ENCODE measurements around the gene PGAP6.
"Not testable (repeated sequence)": the region's sequence is repeated elsewhere in the genome, so short reads cannot be mapped to it uniquely, and the experiment has no call there.

The PGAP6 gene

DNA sequence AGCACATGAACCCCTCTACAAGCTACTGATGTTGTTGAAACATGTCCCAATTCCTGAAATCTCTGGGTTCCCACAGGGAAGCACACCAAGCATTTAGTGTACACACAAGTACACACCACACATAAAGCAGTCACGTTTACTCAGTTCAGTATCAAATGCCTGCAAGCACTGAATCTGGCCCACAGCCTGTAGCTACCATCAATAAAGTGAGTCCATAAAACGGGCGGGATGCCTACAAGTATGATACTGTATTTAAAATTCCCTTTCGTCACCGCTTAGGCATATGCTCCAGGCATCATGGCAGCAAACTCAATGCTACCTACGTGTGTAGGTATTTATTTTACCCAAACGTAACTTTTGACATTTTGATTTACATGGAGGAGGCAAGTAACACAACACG is 31.6 kb downstream of the PGAP6 start:
- Histone ChIP-seq H3K4me2 (ENCODE audit: low read length) (peak overlapping the region; percentile 66; the same call in 1 of the 2 replicates), H3F3A (ENCODE audit: control insufficient read depth, insufficient read depth) (no peaks in the 10 kb centered on the region), H3K36me3 (ENCODE audit: control insufficient read depth, low read length) (peaks cover 31% of the 10 kb centered on the region), H3K9me2 (replicated peaks; ENCODE audit: control insufficient read depth, low read length) (no peaks in the 10 kb centered on the region), H3K79me2 (ENCODE audit: control insufficient read depth, low read length) (peaks cover 67% of the 10 kb centered on the region), H4K20me1 (ENCODE audit: control insufficient read depth, insufficient read depth, low read depth, low read length) (peaks cover 5% of the 10 kb centered on the region), H3K4me1 (ENCODE audit: control insufficient read depth, low read length) (peaks cover 35% of the 10 kb centered on the region), H3K9me3 (ENCODE audit: control insufficient read depth, insufficient read depth, low read length) (no peaks in the 10 kb centered on the region), H3K27me3 (ENCODE audit: control insufficient read depth, low read length) (no peaks in the 10 kb centered on the region), H3K27ac (ENCODE audit: low read depth, low read length) (no peak overlapping the region), H3K4me3 (ENCODE audit: low read length) (no peak overlapping the region)
- TF ChIP-seq, protein P1, sequence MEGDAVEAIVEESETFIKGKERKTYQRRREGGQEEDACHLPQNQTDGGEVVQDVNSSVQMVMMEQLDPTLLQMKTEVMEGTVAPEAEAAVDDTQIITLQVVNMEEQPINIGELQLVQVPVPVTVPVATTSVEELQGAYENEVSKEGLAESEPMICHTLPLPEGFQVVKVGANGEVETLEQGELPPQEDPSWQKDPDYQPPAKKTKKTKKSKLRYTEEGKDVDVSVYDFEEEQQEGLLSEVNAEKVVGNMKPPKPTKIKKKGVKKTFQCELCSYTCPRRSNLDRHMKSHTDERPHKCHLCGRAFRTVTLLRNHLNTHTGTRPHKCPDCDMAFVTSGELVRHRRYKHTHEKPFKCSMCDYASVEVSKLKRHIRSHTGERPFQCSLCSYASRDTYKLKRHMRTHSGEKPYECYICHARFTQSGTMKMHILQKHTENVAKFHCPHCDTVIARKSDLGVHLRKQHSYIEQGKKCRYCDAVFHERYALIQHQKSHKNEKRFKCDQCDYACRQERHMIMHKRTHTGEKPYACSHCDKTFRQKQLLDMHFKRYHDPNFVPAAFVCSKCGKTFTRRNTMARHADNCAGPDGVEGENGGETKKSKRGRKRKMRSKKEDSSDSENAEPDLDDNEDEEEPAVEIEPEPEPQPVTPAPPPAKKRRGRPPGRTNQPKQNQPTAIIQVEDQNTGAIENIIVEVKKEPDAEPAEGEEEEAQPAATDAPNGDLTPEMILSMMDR (IDR thresholded peaks at IDR 0.05; ENCODE audit: low read depth, low read length, poor library complexity, severe bottlenecking) = no peak
- no peak for TF ChIP-seq EZH2phosphoT487 (IDR thresholded peaks at IDR 0.05; ENCODE audit: borderline replicate concordance, low read length)

DNA sequence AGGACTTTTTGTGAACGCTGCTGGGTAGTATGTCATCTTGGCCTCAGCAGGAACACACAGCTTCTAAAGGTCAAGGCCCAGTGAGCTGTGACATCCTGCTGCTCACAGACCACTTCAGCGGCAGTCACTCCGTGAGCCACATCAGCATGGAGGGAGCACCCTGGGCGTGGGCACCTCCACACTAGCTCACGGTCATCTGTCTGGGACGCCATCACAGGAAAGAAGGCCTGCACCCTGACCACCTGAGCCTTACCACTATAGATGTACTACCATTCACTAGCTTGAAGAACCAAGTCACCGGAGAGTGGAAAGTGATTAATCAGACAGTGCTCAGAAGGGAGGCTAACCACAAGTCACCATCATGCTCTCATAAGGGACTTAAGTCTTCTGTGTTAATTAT is 32.6 kb downstream of the PGAP6 start:
- peak overlapping the region; percentile 12 for H3K4me2 ChIP-seq (ENCODE audit: low read length)
- no peaks in the 10 kb centered on the region for H3K27me3 ChIP-seq (ENCODE audit: control insufficient read depth, low read length)
- no peak for TF ChIP-seq EZH2phosphoT487 (IDR thresholded peaks at IDR 0.05; ENCODE audit: borderline replicate concordance, low read length)
- TF ChIP-seq, protein P1 (IDR thresholded peaks at IDR 0.05; ENCODE audit: low read depth, low read length, poor library complexity, severe bottlenecking) = no peak
- H3K9me2 ChIP-seq (replicated peaks; ENCODE audit: control insufficient read depth, low read length) = no peaks in the 10 kb centered on the region
- peak overlapping the region; percentile 0; the same call in 1 of the 2 replicates for H3K4me3 ChIP-seq (ENCODE audit: low read length)
- H3F3A ChIP-seq (ENCODE audit: control insufficient read depth, insufficient read depth) = no peaks in the 10 kb centered on the region
- H4K20me1 ChIP-seq (ENCODE audit: control insufficient read depth, insufficient read depth, low read depth, low read length) = peaks cover 5% of the 10 kb centered on the region
- H3K79me2 ChIP-seq (ENCODE audit: control insufficient read depth, low read length) = peaks cover 77% of the 10 kb centered on the region
- H3K36me3 ChIP-seq (ENCODE audit: control insufficient read depth, low read length) = peaks cover 39% of the 10 kb centered on the region
- no peaks in the 10 kb centered on the region for H3K9me3 ChIP-seq (ENCODE audit: control insufficient read depth, insufficient read depth, low read length)
- H3K27ac ChIP-seq (ENCODE audit: low read depth, low read length) = no peak overlapping the region
- peaks cover 35% of the 10 kb centered on the region for H3K4me1 ChIP-seq (ENCODE audit: control insufficient read depth, low read length)

DNA sequence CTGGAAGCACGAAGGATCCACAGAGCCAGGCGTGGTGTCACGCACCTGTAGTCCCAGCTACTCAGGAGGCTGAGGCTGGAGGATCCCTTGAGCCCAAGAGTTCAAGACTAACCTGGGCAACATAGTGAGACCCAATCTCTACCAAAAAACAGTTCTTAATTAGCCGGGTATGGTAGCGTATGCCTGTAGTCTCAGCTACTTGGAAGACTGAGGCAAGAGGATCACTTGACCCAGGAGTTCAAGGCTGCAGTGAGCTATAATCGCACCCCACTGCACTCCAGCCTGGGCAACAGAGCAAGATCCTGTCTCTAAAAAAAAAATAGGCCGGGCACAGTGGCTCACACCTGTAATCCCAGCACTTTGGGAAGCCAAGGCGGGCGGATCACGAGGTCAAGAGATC is 33.3 kb downstream of the PGAP6 start:
- peaks cover 39% of the 10 kb centered on the region for H3K36me3 ChIP-seq (ENCODE audit: control insufficient read depth, low read length)

DNA sequence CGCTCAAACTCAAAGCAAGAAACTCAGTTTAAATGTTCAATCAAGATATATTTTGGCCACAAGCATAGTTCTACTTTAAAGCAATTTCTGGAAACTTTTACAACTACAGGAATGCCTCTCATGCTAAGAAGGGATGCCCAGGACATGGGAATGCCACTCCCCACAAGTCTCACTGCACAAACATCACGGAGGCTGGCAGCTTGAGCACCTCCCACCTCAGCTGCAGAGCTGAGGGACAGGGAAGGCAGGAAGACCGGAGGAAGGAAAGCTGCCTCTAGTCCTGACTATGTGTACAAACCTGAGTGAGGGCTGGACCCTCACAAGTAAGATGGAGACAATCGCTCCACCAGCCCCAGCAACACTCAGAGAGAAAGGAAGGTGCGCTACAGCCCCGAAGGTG is 34.6 kb downstream of the PGAP6 start:
- no peak overlapping the region for H3K4me3 ChIP-seq (ENCODE audit: low read length)
- no peak overlapping the region for H3K4me2 ChIP-seq (ENCODE audit: low read length)
- H4K20me1 ChIP-seq (ENCODE audit: control insufficient read depth, insufficient read depth, low read depth, low read length) = peaks cover 5% of the 10 kb centered on the region
- no peaks in the 10 kb centered on the region for H3K9me2 ChIP-seq (replicated peaks; ENCODE audit: control insufficient read depth, low read length)
- peaks cover 46% of the 10 kb centered on the region for H3K36me3 ChIP-seq (ENCODE audit: control insufficient read depth, low read length)
- H3K4me1 ChIP-seq (ENCODE audit: control insufficient read depth, low read length) = peaks cover 32% of the 10 kb centered on the region
- no peak for TF ChIP-seq EZH2phosphoT487 (IDR thresholded peaks at IDR 0.05; ENCODE audit: borderline replicate concordance, low read length)
- TF ChIP-seq, protein P1 (IDR thresholded peaks at IDR 0.05; ENCODE audit: low read depth, low read length, poor library complexity, severe bottlenecking) = no peak
- no peaks in the 10 kb centered on the region for H3F3A ChIP-seq (ENCODE audit: control insufficient read depth, insufficient read depth)
- no peaks in the 10 kb centered on the region for H3K27me3 ChIP-seq (ENCODE audit: control insufficient read depth, low read length)
- H3K79me2 ChIP-seq (ENCODE audit: control insufficient read depth, low read length) = peaks cover 97% of the 10 kb centered on the region
- H3K27ac ChIP-seq (ENCODE audit: low read depth, low read length) = no peak overlapping the region
- no peaks in the 10 kb centered on the region for H3K9me3 ChIP-seq (ENCODE audit: control insufficient read depth, insufficient read depth, low read length)

More for the DNA sequence above, 33.3 kb downstream of the PGAP6 start:
- not testable (repeated sequence) for H3K4me2 ChIP-seq (ENCODE audit: low read length); H3K4me3 ChIP-seq (ENCODE audit: low read length); H3F3A ChIP-seq (ENCODE audit: control insufficient read depth, insufficient read depth); H3K9me3 ChIP-seq (ENCODE audit: control insufficient read depth, insufficient read depth, low read length); H3K27me3 ChIP-seq (ENCODE audit: control insufficient read depth, low read length); H3K9me2 ChIP-seq (replicated peaks; ENCODE audit: control insufficient read depth, low read length); H4K20me1 ChIP-seq (ENCODE audit: control insufficient read depth, insufficient read depth, low read depth, low read length); H3K27ac ChIP-seq (ENCODE audit: low read depth, low read length)
- peaks cover 84% of the 10 kb centered on the region for H3K79me2 ChIP-seq (ENCODE audit: control insufficient read depth, low read length)
- peaks cover 35% of the 10 kb centered on the region for H3K4me1 ChIP-seq (ENCODE audit: control insufficient read depth, low read length)
